Mucosa of gallbladder (tissue), 1 donor: Measurements from ENCODE around the gene JAKMIP2. TPM values are rescaled to one million over a fixed set of nuclear protein-coding genes. Genes with fewer than 3 reads are reported as not detected.
"Not testable (repeated sequence)": the region's sequence is repeated elsewhere in the genome, so short reads cannot be mapped to it uniquely, and the experiment has no call there.

Source experiments
- DNase-seq: peaks from one replicate; pipeline ENCODE4 v3.0.0-alpha.2; 2020; ENCODE audit warnings: low spot score
- total RNA-seq: library from RNA; stranded (reverse); gene quantifications from one replicate; pipeline ENCODE4 v1.2.1, GENCODE V29; 2021
- donor health status: DM: no; HTN: no; CAD: no.

The JAKMIP2 gene
- total RNA-seq, 1 donor from 2014 or later: 1.8 TPM

- no peak for DNase-seq
These were observed 180.9 kb downstream of the JAKMIP2 start for GRCh38 chr5:147601652-147602051.

- DNase-seq: no peak
These were observed 191.4 kb downstream of the JAKMIP2 start for GRCh38 chr5:147591120-147591519.

- no peak for DNase-seq
These were observed 192.4 kb downstream of the JAKMIP2 start for GRCh38 chr5:147590096-147590495.

GRCh38 chr5:147586832-147587231 lies 195.7 kb downstream of the JAKMIP2 start:
- DNase-seq: no peak

GRCh38 chr5:147586221-147586620 lies 196.3 kb downstream of the JAKMIP2 start:
- DNase-seq: no peak

GRCh38 chr5:147582272-147582671 lies 200.3 kb downstream of the JAKMIP2 start:
- DNase-seq: not testable (repeated sequence)

GRCh38 chr5:147580418-147580817 lies 202.1 kb downstream of the JAKMIP2 start:
- not testable (repeated sequence) for DNase-seq

GRCh38 chr5:147578228-147579024 lies 204.1 kb downstream of the JAKMIP2 start:
- DNase-seq: no peak

GRCh38 chr5:147576646-147577535 lies 205.6 kb downstream of the JAKMIP2 start:
- DNase-seq: peak; percentile 62

GRCh38 chr5:147575598-147575997 lies 206.9 kb downstream of the JAKMIP2 start:
- no peak for DNase-seq

- no peak for DNase-seq
These were observed 209.3 kb downstream of the JAKMIP2 start for GRCh38 chr5:147573211-147573610.

GRCh38 chr5:147568710-147569406 lies 213.7 kb downstream of the JAKMIP2 start:
- DNase-seq: no peak

GRCh38 chr5:147567917-147568598 lies 214.5 kb downstream of the JAKMIP2 start:
- no peak for DNase-seq

- no peak for DNase-seq
These were observed 217.0 kb downstream of the JAKMIP2 start for GRCh38 chr5:147565524-147565923.

GRCh38 chr5:147564124-147564486 lies 218.4 kb downstream of the JAKMIP2 start:
- no peak for DNase-seq

- DNase-seq: no peak
These were observed 218.9 kb downstream of the JAKMIP2 start for GRCh38 chr5:147563466-147564123.

GRCh38 chr5:147561435-147561834 lies 221.1 kb downstream of the JAKMIP2 start:
- DNase-seq: no peak

GRCh38 chr5:147560718-147561331 lies 221.7 kb downstream of the JAKMIP2 start:
- no peak for DNase-seq

- no peak for DNase-seq
These were observed 222.8 kb downstream of the JAKMIP2 start for GRCh38 chr5:147559749-147560148.

GRCh38 chr5:147558826-147559225 lies 223.7 kb downstream of the JAKMIP2 start:
- peak; percentile 41 for DNase-seq
